Psoas muscle (tissue), 8 donors: Measurements from ENCODE around the gene HOXD3. TPM values are rescaled to one million over a fixed set of nuclear protein-coding genes. Genes with fewer than 3 reads are reported as not detected.
A peak's percentile ranks its signal among the peaks of the same experiment; 100 is the strongest.

Experiments
- ATAC-seq, 4 donors: fragments of 200-7000 bp; cut with Tn5 transposase; one replicate each; pipeline ENCODE4 v1.9.1; 2020; ENCODE audit warnings: moderate library complexity in 3 of 4, mild to moderate bottlenecking in 2 of 4
- DNase-seq, 2 donors: peaks; one replicate each; pipeline ENCODE4 v3.0.0-alpha.2; 2020
- H3K27ac ChIP-seq: fragments of 200-600 bp; one replicate; pipeline ENCODE4 v1.8.0; 2022
- H3K27me3 ChIP-seq, 3 donors: fragments of 200-600 bp in 1 of 3; one replicate each; pipeline versions ENCODE4 v1.6.1 to v1.8.0; 2013 to 2022; ENCODE audit warnings: low read length in 2 of 3, mild to moderate bottlenecking in 2 of 3, moderate library complexity in 1 of 3; ENCODE audit not compliant: insufficient read depth in 3 of 3
- H3K36me3 ChIP-seq, 2 donors: fragments of 200-600 bp in 1 of 2; one replicate each; pipeline versions ENCODE4 v1.6.1 to v1.8.0; 2013 to 2022; ENCODE audit warnings: low read depth in 1 of 2, mild to moderate bottlenecking in 1 of 2, moderate library complexity in 1 of 2; ENCODE audit not compliant: insufficient read depth in 1 of 2
- H3K4me1 ChIP-seq: fragments of 200-600 bp; one replicate; pipeline ENCODE4 v1.8.0; 2022
- H3K4me3 ChIP-seq: fragments of 200-600 bp; one replicate; pipeline ENCODE4 v1.8.0; 2022; ENCODE audit warnings: mild to moderate bottlenecking
- H3K9me3 ChIP-seq: fragments of 200-600 bp; one replicate; pipeline ENCODE4 v1.8.0; 2022
- CTCF ChIP-seq: fragments of 200-600 bp; IDR thresholded peaks from one replicate; pipeline ENCODE4 v1.8.0; 2022; ENCODE audit warnings: antibody characterized with exemption
- WGBS, 3 donors: extraction: QIAGEN DNeasy Blood & Tissue Kit; methylation state at CpG; one replicate each; pipeline versions ENCODE4 v1.1.6 to v1.1.7; 2013; 5-methylcytosine and 5-hydroxymethylcytosine counted together
- intact Hi-C, 2 donors: fragments of 100-400 bp; cut with DNase I; formaldehyde crosslinking; loops; one replicate each; pipeline versions ENCODE4 v1.11.0 to v1.14.2; 2022
- polyA plus RNA-seq, 3 donors: library from polyadenylated mRNA; stranded (reverse); fragments of 200-250 nt; gene quantifications; one replicate each; pipeline ENCODE4 v1.2.3, GENCODE V29; 2013
- total RNA-seq, 4 donors: library from RNA; stranded (reverse); fragmentation: NEBNext Ultra II Directional in 2 of 4; extraction: Animal tissue kit (Norgen Biotek cat#: 25700) in 2 of 4; gene quantifications; one replicate each; pipeline versions ENCODE4 v1.2.1 to v1.2.4, GENCODE V29; 2021 to 2023
- donor health status: healthy with polysubstance abuse.
- donor health status: DM: no; HTN: no; CAD: no; lungs with moderate emphysema.
- donor health status: Bipolar disorder and iron deficiency.
- donor health status: healthy.
- donor health status: DM: yes; HTN: yes; CAD: no.
- donor health status: DM: no; HTN: no; CAD: no.
- donor health status: DM: no; HTN: no; CAD: no.
- donor health status: DM: yes; HTN: yes; CAD: no.

Gene HOXD3
- total and polyA plus RNA-seq, 7 donors: 0.64 to 3.8 (median 1.1) TPM

DNA sequence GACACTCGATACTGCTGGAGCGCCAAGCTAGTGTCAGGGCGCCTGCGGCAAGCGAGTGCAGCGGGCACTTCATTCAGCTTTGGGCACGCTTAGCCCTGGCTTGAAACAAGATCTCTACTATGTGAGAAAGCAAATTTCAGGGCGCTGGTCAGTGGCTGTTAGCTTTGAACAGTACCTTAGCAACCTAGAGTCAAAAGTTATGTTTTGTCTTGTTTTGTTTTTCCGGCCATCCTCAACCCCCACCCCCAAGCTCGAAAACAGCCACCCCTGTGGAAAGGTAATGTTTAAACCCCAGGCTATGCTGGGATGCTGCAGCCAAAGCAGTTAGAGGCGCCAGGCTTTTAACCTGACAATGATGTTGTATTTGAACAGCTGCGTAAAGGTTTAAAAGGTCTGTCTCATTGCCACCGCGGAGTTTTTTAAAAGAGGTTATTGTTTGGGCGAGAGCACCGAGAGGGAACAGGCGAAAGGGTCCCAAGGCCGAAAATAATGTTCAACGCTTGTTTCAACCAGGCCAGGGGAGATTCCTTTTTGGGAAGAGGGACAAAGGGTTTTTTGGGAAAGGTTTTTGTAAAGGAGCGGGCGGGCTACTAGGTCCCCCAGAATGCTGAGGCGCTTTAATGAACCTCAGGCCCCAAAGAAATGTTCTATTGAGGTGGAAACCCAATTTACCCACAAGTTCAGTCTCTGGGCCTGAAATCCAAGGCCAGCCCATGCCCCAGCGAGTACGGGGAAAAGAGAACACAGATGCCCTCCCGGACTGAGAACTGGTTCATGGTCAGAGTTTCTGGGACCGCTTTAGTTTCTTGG, 42.8 kb upstream of the HOXD3 start:
- H3K27ac ChIP-seq: no peak overlapping the region
- no peak overlapping the region for H3K4me3 ChIP-seq
- 43 to 51% (median 46%) methylated on average over 26 of the region's 26 CpGs for WGBS, 3 donors
- no peak for DNase-seq
- peaks cover 2% of the 10 kb centered on the region for H3K4me1 ChIP-seq
- no peak for TF ChIP-seq CTCF
- peaks cover 4 to 100% (median 65%) of the 10 kb centered on the region in 3 donors for H3K27me3 ChIP-seq
- H3K36me3 ChIP-seq: no peaks in the 10 kb centered on the region
- no peaks in the 10 kb centered on the region for H3K9me3 ChIP-seq
- ATAC-seq: no peak
- intact Hi-C loops: loop anchor here in 1 of 2 donors (5.0 kb wide), 1 partner anchor 37 kb away; no protein-coding TSS in a partner anchor

GRCh38 chr2:176114930-176115625, 42.0 kb upstream of the HOXD3 start:
- intact Hi-C loops: loop anchor here in 1 of 2 donors (5.0 kb wide), 1 partner anchor 38 kb away; no protein-coding TSS in a partner anchor
- DNase-seq (no peak), ATAC-seq (no peak)
- Histone ChIP-seq H3K4me3 (no peak overlapping the region), H3K36me3 (no peaks in the 10 kb centered on the region), H3K4me1 (peaks cover 2% of the 10 kb centered on the region), H3K27ac (no peak overlapping the region), H3K9me3 (no peaks in the 10 kb centered on the region), H3K27me3 (peaks cover 4 to 100% (median 62%) of the 10 kb centered on the region in 3 donors)
- WGBS, 3 donors: 49 to 73% (median 70%) methylated on average over 15 to 16 of the region's 16 CpGs
- no peak for TF ChIP-seq CTCF

DNA sequence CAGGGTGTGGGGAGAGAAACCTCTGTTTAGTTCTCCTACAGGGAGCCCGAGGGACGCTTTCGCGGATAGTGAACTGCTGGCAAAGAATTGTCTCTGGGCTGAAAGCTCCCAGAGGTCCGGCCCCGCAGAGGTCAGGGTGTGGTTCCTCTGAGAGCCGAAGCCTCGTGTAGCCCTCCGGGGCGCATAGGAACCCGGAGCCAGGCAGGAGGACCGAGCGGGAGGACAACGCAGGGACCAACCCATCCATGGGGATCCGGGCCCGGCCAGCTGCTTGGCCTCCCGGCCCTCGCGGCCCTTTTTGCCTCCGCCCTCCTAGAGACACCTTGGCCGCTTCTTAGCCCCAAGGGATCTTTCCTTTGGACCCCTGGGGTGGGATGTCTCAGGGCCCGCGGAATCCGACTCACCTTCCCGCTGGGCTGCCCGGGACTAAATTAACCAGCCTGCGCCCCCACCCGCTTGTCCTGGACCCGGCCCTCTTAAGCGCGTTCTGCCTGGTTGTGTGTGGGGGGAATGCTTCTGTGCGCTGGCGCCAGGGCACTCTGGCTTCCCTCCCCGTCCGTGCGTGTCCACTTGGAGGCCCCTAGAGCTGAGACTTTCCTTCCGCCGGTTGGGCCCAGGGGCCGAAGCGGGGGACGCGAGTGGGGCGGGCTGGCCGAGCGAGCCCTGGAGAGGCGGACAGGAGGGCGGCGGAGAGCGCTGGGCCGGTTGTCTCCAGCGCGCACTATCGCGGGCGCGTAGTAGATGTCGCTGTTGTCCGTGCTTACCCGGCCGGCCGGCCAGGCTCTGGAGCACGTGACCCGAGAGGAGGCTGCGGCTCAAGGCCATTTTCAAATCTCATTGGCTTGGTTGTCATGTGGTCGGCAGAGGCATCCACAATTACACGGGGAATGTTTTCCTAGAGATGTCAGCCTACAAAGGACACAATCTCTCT, 41.0 kb upstream of the HOXD3 start, which contains the start of gene HOXD10:
Gene HOXD10 (plus strand): TSS at position 896 of the 931 bp plus-strand sequence. CDS start 56 bp downstream, outside the sequence.
- WGBS, 3 donors: 9 to 12% (median 10%) methylated on average over 56 to 66 of the region's 66 CpGs
- H3K4me3 ChIP-seq: peak within 1 kb of the TSS; percentile 23
- no peak within 1 kb of the TSS for H3K27ac ChIP-seq
- H3K27me3 ChIP-seq: peaks cover 7 to 100% (median 69%) of the 10 kb centered on the region in 3 donors
- H3K4me1 ChIP-seq: peaks cover 2% of the 10 kb centered on the region
- no peaks in the 10 kb centered on the region for H3K36me3 ChIP-seq
- DNase-seq (peak in 1 of 2 donors; percentile 81), ATAC-seq (peak; percentile 71 to 90 (median 82))
- peak; percentile 23 for TF ChIP-seq CTCF
- H3K9me3 ChIP-seq: no peaks in the 10 kb centered on the region
- intact Hi-C loops: no loop called here

GRCh38 chr2:176117162-176117822, 39.8 kb upstream of the HOXD3 start:
- no peak for TF ChIP-seq CTCF
- ATAC-seq (no peak), DNase-seq (no peak)
- intact Hi-C loops: no loop called here
- no peaks in the 10 kb centered on the region for H3K9me3 ChIP-seq
- no peak overlapping the region for H3K27ac ChIP-seq
- 9 to 14% (median 13%) methylated on average over 39 to 40 of the region's 40 CpGs for WGBS, 3 donors
- H3K27me3 ChIP-seq: peaks cover 7 to 96% (median 68%) of the 10 kb centered on the region in 3 donors
- no peaks in the 10 kb centered on the region for H3K36me3 ChIP-seq
- H3K4me3 ChIP-seq: no peak overlapping the region
- peaks cover 2% of the 10 kb centered on the region for H3K4me1 ChIP-seq
